NCI-H526 (cell line): ENCODE measurements around the gene CCSER1.
"Not testable (repeated sequence)": the region's sequence is repeated elsewhere in the genome, so short reads cannot be mapped to it uniquely, and the experiment has no call there.

Experiments used
- DNase-seq, 2 experiments: peaks; one replicate each; lab custom pipeline; 2025; lab: John Stamatoyannopoulos, UW

Gene CCSER1

DNA sequence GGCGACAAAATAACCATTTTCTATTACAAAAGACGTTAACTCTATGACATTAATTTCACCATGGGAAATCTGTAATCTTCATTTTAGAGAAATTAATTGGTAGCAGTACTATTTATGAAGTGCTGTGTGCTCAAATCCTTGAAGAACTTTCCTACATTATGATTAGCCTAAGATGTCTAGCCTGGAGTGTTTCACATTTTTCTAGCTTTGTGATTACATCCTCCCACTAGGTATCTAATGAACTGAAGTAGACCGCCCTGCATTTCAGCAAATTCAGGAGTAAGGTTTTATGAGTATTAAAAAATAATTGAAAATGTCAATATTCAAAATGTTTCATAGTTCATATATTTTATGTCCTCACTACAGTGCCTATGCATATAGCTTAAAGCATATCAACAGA, 713.1 kb downstream of the CCSER1 start:
- DNase-seq: no peak

GRCh38 chr4:90840828-90841227, 713.6 kb downstream of the CCSER1 start:
- no peak for DNase-seq

DNA sequence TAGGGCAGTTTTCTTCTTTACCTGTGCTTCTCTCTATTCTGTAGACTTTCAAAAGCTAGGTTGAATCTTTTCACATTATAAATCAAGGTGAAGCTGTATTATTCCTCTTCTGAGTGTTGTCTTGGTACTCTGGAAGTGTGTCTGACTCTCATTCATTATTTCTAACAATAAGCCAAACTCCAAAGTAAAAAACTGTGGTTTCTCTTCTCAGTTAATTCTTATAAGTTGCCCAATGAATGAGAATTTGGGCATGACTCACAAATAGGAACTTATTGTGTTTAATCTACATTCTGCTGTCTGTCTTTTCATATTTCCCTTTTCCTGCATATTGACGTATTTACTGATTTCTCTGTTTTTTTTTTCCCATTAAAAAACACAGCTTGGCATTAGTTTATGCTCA, 714.5 kb downstream of the CCSER1 start:
- no peak for DNase-seq

GRCh38 chr4:90842960-90843359, 715.8 kb downstream of the CCSER1 start:
- peak in 1 of 2 experiments; percentile 4 for DNase-seq

GRCh38 chr4:90844241-90844640, 717.0 kb downstream of the CCSER1 start:
- no peak for DNase-seq

GRCh38 chr4:90845777-90846176, 718.6 kb downstream of the CCSER1 start:
- DNase-seq: no peak

DNA sequence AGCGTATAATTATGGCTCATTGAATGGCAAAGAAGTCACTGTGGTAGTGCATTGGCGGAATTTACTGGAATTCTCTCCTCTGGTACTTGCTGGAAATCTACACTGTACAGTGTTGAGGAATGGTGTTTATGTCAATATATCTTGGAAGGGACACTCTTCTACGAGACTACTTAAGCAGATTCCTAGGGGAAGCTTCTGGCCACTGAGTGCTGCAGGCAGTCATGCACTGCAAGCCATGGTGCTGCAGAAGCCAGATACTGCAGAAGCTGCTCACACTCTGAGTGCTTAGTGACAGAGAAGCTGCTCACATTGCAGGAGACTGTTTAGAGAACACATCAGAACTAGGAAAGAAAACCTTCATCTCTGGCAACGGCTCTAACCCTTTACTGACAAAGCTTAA, 725.0 kb downstream of the CCSER1 start:
- DNase-seq: peak in 1 of 2 experiments; percentile 9

GRCh38 chr4:90855111-90855510, 727.9 kb downstream of the CCSER1 start:
- no peak for DNase-seq

DNA sequence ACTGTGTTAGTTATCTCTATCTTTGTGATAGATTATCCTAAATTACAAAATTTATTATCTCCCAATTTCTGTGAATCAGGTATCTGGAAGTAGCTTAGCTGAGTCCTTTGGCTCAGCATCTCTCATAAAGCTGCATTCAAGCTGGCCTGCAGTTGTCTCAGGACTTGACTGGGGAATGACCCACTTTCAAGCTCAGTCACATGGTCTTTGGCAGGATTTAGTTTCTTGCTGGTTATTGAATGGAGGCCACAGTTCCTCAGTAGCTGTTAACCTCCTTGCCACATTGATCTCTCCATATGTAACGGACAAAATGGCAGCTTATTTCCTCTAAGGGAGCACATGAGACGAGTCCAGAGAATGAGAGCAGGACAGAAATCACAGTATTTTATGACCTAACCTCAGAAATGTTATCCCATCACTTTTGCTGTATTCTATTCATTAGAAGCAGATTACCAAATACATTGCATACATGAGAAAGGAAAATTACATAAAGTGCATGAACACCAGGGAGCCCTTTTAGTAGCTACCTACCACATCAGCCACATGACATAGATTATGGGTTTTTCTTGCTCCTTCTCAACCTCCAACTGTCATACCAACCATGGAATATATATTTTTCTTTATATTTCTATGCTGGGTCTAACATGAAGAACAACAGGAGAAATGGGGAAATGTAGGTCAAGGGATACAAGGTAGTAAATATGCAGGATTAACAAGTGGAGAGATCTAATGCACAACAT, 730.1 kb downstream of the CCSER1 start:
- no peak for DNase-seq

GRCh38 chr4:90875791-90876190, 748.6 kb downstream of the CCSER1 start:
- no peak for DNase-seq

DNA sequence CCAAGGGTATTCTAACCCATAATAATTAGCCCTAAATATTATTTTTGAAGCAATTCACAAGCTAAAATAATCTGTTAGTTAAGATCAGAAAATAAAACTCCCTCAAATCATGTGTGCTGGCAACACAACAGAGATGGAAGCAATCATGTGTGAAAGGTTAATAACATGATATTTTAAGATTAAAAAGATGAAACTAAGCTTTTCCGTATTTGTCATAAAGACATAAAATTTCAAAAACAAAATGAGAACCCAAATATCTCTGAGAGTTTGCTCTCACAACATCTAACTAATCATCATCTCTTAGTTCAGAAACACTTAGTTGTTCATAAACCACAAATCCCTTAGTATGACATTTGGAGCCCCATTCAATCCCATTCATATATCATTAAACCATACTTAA, 749.1 kb downstream of the CCSER1 start:
- DNase-seq: no peak

GRCh38 chr4:90883519-90883918, 756.3 kb downstream of the CCSER1 start:
- DNase-seq: no peak

DNA sequence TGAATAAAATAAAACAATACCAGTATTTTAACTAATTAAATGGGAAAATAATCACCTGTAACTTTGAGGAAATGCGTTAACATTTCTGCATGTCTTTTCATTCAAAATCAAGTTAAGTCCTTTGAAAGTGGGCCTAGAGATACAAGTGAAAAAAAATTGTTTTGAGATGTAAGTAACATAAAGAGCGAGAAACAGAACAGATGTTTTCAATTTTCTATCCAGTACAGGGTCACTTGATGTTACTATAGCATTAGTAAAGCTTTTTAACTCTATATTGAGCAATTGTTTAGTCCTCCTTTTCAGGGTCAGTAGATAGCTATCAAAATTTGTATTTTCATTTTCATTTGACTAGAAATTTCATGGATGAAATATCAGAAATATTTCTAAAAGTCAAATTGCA, 761.4 kb downstream of the CCSER1 start:
- no peak for DNase-seq

DNA sequence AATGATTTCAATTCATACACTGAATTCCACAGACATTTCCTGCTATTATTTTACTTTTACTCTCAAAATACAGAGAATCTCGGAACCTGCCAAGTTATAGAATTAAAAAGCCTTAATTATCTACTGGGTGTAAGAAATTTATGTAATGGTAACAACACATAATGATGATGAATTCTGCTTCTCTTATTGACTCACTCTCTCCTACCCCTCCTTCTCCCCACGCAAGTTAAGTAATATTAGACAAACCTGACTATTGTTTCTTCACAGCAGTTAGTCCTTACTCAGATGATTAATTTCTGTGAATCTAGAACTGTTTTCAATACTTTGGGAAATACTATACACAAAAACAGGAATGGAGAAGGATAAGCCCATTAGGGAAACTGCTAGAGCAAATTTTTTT, 762.0 kb downstream of the CCSER1 start:
- DNase-seq: no peak

DNA sequence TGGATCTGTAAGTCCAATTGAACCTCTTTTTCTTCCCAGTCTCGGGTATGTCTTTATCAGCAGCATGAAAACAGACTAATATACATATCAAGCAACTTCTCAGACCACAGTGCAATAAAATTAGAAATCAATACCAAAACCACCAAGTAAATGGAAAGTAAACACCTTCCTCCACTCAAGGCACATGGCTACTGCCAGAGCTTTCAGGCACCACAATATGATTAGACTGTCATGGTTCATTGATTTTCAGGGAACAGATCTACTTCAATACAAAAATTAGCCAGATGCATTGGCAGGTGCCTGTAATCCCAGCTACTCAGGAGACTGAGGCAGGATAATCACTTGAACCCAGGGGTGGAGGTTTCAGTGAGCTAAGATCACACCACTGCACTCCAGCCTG, 776.2 kb downstream of the CCSER1 start:
- not testable (repeated sequence) for DNase-seq

GRCh38 chr4:90904021-90904420, 776.8 kb downstream of the CCSER1 start:
- DNase-seq: no peak

DNA sequence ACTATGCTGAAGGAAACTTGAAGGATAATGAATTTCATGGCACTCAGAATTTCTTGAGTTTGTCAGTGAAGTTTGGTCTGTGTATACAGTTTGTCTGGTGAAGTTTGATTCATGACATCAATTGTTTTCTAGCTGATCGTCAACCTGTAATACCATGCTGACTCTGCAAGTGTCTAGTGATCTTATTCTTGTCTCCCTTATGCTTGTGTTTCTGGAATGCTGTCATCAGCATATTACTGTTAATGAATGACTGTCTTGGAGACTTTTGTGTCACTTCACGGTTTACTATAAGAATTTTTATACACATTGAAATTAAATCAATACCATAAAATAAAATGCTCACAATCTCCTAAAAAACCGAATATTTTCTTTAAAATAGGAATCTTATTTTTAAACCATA, 779.0 kb downstream of the CCSER1 start:
- no peak for DNase-seq

DNA sequence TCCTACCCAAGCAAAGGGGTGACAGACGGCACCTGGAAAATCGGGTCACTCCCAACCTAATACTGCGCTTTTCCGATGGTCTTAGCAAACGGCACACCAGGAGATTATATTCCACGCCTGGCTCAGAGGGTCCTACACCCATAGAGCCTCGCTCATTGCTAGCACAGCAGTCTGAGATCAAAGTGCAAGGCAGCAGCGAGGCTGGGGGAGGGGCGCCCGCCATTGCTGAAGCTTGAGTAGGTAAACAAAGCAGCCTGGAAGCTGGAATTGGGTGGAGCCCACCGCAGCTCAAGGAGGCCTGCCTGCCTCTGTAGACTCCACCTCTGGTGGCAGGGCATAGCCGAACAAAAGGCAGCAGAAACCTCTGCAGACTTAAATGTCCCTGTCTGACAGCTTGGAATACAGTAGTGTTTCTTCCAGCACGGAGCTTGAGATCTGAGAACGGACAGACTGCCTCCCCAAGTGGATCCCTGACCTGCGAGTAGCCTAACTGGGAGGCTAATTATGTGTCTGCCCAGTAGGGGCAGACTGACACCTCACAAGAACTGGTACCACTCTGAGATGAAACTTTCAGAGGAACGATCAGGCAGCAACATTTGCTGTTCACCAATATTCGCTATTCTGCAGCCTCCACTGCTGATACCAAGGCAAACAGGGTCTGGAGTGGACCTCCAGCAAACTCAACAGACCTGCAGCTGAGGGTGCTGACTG, 784.7 kb downstream of the CCSER1 start:
- not testable (repeated sequence) for DNase-seq

DNA sequence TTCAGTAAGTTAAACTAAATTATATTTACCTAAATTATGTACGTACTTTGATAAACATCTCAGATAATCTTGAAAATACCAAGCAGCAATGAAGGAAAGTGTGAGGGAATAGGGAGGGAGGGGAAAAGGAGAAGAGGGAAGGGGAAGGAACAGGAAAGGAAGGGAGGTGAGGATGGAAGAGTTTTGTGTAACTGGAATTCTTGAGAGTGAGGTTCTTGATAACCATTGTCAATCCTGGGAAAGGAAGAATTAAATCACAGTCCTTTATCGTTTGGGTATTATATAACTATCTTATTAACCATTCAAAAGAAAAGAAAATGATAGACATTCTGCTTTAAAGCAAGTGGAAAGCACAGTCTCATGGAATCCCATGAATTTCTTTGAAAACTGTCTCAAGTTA, 795.0 kb downstream of the CCSER1 start:
- no peak for DNase-seq

DNA sequence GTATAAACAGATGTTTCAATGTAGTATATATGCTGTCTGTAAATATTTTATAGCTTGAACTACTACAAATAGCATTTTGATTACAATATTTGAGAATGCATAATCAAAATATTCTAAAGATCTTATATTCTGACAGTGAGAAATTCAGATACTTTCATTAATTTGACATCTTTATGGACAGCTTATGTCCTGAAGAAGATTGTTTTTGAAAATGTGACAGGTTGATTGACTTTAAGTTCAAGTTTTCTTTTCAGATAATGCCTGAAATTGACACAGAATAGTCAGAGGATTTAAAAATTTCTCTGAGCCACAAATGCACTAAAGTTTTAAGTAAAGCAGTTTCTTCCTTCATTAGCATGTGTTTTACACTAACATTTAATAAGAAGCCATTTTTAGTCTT, 799.8 kb downstream of the CCSER1 start:
- DNase-seq: no peak

GRCh38 chr4:90943311-90943710, 816.1 kb downstream of the CCSER1 start:
- DNase-seq: no peak

- no peak for DNase-seq
These were observed 819.8 kb downstream of the CCSER1 start for GRCh38 chr4:90946945-90947344.

DNA sequence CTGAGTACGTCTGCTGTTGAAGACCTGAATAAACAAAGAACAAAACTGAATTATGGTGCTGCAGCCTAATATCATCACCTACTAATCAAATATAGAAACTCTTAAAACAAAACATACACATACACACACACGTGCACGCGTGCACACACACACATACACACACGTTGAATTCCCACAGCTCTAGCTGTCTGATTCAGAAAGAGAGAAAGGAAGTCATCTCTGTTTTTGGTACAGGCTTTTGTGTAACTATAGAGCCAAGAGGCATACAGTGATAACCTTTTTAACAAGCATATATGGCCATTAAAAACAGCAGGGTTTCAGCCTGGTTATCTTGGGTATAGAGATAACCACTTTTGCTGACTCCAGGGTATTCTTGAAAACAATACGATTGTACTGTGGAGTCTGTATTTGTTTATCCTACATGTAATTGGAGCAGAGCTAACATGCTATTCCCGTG, 823.2 kb downstream of the CCSER1 start:
- no peak for DNase-seq

DNA sequence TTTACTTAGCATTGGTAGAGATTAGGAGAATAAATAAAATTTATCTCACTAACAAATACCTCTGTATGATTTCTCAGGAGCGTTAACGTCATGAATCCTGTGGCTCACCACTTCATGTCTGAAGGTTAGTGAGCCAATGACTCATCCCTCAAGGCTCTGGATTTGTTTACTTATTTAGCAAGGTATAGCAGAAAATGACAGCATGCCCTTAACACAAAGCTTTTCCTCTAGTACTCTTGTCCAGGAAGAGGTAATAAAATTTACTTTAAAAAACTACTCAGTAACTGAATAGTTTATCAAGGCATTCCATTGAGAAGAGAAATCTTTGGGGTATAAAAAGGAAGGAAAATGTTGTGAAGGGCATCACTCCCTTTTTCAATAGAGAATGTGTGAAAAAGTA, 823.8 kb downstream of the CCSER1 start:
- no peak for DNase-seq
